ENCODE results near the gene AIRE. TPM values are rescaled to one million over a fixed set of nuclear protein-coding genes. Genes with fewer than 3 reads are reported as not detected.

AIRE gene
- total RNA-seq, 1 experiment from 2014 or later, result 0.09 TPM

DNA sequence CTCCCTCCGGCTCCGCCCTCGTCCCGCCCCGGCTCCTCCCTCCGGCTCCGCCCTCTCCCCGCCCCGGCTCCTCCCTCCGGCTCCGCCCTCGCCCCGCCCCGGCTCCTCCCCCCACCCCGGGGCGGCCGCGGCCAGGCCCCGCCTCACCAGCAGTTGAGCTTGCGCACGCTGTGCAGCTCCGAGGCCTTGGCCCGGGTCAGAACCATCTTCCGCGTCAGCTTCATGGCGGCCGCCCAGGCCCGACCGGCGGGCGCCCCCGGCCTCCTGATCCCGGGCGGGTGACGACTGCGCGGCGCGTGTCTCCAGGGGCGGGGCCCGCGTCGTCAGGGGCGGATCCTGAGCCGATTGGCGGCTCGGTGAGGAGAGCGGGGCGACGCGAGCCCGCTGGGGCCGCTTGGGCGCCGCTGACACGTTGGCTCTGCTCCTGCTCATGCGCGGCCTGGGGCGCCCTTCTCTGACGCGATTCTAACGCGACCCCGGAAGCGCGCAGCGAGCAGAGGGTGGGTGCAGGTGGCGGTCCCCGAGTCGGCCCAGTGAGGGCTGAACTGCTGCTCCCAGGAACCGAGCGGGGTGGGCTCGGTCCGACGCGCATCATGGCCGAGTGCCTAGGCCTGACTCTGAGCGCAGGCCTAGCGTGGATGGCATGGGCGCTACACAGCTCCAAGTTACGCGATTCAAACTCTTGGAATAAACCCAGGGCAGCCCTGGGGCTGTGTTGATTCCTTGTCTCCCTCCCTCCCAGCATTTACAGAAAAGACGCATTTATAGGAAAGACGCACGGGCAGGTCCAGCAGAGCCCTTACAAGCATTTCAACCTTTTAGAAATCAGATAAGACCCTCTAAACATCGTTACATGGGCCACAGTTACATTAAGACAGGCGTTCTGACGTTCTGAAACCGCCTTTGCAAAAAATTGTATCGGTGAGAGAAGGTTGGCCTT is 53.6 kb downstream of the AIRE start, which contains the start of gene CFAP410 (continued):
- TF ChIP-seq FOXJ3 (CRISPR knock-in tag; IDR thresholded peaks at IDR 0.05; ENCODE audit: borderline replicate concordance), result no peak
- TF ChIP-seq FOXK1 (CRISPR knock-in tag; IDR thresholded peaks at IDR 0.05), result peak; percentile 94
- peak; percentile 85; the same call in 1 of the 2 replicates for TF ChIP-seq ATF1 (CRISPR knock-in tag; IDR thresholded peaks at IDR 0.05)
- TF ChIP-seq, protein P1, sequence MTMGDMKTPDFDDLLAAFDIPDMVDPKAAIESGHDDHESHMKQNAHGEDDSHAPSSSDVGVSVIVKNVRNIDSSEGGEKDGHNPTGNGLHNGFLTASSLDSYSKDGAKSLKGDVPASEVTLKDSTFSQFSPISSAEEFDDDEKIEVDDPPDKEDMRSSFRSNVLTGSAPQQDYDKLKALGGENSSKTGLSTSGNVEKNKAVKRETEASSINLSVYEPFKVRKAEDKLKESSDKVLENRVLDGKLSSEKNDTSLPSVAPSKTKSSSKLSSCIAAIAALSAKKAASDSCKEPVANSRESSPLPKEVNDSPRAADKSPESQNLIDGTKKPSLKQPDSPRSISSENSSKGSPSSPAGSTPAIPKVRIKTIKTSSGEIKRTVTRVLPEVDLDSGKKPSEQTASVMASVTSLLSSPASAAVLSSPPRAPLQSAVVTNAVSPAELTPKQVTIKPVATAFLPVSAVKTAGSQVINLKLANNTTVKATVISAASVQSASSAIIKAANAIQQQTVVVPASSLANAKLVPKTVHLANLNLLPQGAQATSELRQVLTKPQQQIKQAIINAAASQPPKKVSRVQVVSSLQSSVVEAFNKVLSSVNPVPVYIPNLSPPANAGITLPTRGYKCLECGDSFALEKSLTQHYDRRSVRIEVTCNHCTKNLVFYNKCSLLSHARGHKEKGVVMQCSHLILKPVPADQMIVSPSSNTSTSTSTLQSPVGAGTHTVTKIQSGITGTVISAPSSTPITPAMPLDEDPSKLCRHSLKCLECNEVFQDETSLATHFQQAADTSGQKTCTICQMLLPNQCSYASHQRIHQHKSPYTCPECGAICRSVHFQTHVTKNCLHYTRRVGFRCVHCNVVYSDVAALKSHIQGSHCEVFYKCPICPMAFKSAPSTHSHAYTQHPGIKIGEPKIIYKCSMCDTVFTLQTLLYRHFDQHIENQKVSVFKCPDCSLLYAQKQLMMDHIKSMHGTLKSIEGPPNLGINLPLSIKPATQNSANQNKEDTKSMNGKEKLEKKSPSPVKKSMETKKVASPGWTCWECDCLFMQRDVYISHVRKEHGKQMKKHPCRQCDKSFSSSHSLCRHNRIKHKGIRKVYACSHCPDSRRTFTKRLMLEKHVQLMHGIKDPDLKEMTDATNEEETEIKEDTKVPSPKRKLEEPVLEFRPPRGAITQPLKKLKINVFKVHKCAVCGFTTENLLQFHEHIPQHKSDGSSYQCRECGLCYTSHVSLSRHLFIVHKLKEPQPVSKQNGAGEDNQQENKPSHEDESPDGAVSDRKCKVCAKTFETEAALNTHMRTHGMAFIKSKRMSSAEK (CRISPR knock-in tag; IDR thresholded peaks at IDR 0.05; ENCODE audit: borderline replicate concordance), result no peak
- TF ChIP-seq, protein P2, sequence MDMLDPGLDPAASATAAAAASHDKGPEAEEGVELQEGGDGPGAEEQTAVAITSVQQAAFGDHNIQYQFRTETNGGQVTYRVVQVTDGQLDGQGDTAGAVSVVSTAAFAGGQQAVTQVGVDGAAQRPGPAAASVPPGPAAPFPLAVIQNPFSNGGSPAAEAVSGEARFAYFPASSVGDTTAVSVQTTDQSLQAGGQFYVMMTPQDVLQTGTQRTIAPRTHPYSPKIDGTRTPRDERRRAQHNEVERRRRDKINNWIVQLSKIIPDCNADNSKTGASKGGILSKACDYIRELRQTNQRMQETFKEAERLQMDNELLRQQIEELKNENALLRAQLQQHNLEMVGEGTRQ (CRISPR knock-in tag; IDR thresholded peaks at IDR 0.05), result 0 out of 2 replicates have a peak, but pooled peaks have one; percentile 41
- TF ChIP-seq, protein P3, sequence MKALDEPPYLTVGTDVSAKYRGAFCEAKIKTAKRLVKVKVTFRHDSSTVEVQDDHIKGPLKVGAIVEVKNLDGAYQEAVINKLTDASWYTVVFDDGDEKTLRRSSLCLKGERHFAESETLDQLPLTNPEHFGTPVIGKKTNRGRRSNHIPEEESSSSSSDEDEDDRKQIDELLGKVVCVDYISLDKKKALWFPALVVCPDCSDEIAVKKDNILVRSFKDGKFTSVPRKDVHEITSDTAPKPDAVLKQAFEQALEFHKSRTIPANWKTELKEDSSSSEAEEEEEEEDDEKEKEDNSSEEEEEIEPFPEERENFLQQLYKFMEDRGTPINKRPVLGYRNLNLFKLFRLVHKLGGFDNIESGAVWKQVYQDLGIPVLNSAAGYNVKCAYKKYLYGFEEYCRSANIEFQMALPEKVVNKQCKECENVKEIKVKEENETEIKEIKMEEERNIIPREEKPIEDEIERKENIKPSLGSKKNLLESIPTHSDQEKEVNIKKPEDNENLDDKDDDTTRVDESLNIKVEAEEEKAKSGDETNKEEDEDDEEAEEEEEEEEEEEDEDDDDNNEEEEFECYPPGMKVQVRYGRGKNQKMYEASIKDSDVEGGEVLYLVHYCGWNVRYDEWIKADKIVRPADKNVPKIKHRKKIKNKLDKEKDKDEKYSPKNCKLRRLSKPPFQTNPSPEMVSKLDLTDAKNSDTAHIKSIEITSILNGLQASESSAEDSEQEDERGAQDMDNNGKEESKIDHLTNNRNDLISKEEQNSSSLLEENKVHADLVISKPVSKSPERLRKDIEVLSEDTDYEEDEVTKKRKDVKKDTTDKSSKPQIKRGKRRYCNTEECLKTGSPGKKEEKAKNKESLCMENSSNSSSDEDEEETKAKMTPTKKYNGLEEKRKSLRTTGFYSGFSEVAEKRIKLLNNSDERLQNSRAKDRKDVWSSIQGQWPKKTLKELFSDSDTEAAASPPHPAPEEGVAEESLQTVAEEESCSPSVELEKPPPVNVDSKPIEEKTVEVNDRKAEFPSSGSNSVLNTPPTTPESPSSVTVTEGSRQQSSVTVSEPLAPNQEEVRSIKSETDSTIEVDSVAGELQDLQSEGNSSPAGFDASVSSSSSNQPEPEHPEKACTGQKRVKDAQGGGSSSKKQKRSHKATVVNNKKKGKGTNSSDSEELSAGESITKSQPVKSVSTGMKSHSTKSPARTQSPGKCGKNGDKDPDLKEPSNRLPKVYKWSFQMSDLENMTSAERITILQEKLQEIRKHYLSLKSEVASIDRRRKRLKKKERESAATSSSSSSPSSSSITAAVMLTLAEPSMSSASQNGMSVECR (CRISPR knock-in tag; IDR thresholded peaks at IDR 0.05; ENCODE audit: borderline replicate concordance), result peak; percentile 83; the same call in 1 of the 2 replicates
- TF ChIP-seq, protein P4, sequence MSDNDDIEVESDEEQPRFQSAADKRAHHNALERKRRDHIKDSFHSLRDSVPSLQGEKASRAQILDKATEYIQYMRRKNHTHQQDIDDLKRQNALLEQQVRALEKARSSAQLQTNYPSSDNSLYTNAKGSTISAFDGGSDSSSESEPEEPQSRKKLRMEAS (CRISPR knock-in tag; IDR thresholded peaks at IDR 0.05), result peak; percentile 81
- TF ChIP-seq ZNF232 (CRISPR knock-in tag; IDR thresholded peaks at IDR 0.05), result no peak
- TF ChIP-seq, protein P5, sequence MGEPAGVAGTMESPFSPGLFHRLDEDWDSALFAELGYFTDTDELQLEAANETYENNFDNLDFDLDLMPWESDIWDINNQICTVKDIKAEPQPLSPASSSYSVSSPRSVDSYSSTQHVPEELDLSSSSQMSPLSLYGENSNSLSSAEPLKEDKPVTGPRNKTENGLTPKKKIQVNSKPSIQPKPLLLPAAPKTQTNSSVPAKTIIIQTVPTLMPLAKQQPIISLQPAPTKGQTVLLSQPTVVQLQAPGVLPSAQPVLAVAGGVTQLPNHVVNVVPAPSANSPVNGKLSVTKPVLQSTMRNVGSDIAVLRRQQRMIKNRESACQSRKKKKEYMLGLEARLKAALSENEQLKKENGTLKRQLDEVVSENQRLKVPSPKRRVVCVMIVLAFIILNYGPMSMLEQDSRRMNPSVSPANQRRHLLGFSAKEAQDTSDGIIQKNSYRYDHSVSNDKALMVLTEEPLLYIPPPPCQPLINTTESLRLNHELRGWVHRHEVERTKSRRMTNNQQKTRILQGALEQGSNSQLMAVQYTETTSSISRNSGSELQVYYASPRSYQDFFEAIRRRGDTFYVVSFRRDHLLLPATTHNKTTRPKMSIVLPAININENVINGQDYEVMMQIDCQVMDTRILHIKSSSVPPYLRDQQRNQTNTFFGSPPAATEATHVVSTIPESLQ (CRISPR knock-in tag; IDR thresholded peaks at IDR 0.05), result no peak
- TF ChIP-seq JAZF1 (CRISPR knock-in tag; IDR thresholded peaks at IDR 0.05), result no peak
- peak; percentile 99 for TF ChIP-seq CREM (CRISPR knock-in tag; IDR thresholded peaks at IDR 0.05)
- TF ChIP-seq RORB (CRISPR knock-in tag; IDR thresholded peaks at IDR 0.05), result no peak
- no peak for TF ChIP-seq GRHL2 (CRISPR knock-in tag; IDR thresholded peaks at IDR 0.05; ENCODE audit: insufficient replicate concordance, severe bottlenecking)
- TF ChIP-seq, protein P6, sequence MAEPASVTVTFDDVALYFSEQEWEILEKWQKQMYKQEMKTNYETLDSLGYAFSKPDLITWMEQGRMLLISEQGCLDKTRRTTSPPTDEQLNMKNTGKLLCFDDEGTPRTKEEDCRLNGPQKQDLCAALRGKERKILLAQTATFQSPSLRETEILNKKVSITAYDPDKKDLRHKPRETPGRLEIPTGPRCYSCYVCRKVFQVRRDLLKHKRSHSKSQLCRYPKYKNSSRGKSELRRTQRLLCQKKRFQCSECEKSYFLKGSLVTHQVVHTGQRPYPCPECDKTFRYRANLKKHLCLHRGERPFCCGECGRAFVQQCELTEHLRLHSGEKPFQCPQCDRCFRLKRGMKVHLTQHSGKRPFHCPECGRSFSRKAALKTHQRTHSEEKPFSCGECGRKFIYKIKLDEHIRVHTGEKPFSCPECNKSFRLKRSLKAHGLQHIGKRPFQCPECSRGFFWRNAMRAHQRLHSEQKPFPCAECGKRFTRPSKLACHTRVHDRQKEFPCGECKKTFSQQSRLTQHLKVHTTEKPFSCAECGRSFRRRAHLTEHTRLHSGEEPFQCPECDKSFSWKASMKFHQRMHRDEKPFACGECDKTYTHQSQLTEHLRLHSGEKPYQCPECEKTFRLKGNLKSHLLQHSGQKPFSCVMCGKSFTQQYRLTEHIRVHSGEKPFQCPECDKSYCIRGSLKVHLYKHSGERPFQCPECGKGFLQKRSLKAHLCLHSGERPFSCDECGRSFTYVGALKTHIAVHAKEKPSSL (CRISPR knock-in tag; conservative IDR thresholded peaks at IDR 0.05), result no peak
- TF ChIP-seq, protein P7, sequence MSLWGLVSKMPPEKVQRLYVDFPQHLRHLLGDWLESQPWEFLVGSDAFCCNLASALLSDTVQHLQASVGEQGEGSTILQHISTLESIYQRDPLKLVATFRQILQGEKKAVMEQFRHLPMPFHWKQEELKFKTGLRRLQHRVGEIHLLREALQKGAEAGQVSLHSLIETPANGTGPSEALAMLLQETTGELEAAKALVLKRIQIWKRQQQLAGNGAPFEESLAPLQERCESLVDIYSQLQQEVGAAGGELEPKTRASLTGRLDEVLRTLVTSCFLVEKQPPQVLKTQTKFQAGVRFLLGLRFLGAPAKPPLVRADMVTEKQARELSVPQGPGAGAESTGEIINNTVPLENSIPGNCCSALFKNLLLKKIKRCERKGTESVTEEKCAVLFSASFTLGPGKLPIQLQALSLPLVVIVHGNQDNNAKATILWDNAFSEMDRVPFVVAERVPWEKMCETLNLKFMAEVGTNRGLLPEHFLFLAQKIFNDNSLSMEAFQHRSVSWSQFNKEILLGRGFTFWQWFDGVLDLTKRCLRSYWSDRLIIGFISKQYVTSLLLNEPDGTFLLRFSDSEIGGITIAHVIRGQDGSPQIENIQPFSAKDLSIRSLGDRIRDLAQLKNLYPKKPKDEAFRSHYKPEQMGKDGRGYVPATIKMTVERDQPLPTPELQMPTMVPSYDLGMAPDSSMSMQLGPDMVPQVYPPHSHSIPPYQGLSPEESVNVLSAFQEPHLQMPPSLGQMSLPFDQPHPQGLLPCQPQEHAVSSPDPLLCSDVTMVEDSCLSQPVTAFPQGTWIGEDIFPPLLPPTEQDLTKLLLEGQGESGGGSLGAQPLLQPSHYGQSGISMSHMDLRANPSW (CRISPR knock-in tag; conservative IDR thresholded peaks at IDR 0.05; ENCODE audit: low read depth), result no peak
- TF ChIP-seq, protein P8, sequence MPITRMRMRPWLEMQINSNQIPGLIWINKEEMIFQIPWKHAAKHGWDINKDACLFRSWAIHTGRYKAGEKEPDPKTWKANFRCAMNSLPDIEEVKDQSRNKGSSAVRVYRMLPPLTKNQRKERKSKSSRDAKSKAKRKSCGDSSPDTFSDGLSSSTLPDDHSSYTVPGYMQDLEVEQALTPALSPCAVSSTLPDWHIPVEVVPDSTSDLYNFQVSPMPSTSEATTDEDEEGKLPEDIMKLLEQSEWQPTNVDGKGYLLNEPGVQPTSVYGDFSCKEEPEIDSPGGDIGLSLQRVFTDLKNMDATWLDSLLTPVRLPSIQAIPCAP (CRISPR knock-in tag; IDR thresholded peaks at IDR 0.05), result 0 out of 2 replicates have a peak, but pooled peaks have one; percentile 47
- no peak for TF ChIP-seq ZNF671 (CRISPR knock-in tag; IDR thresholded peaks at IDR 0.05)
- TF ChIP-seq MYBL2 (CRISPR knock-in tag; IDR thresholded peaks at IDR 0.05), result peak; percentile 70; the same call in 1 of the 2 replicates
